Stimulated activated CD4-positive, alpha-beta T cell treated with anti-CD3 and anti-CD28 coated beads, Interleukin-15, amount 100 ng/mL, for 1 hour (primary cell): ENCODE data around the gene ZNF226.
"Not testable (repeated sequence)": the region's sequence is repeated elsewhere in the genome, so short reads cannot be mapped to it uniquely, and the experiment has no call there.

Experiments
- DNase-seq, 2 donors: peaks; one replicate each; pipeline ENCODE4 v3.0.0-alpha.2; 2020; ENCODE audit warnings: low read depth in 1 of 2, low spot score in 1 of 2

The ZNF226 gene

DNA sequence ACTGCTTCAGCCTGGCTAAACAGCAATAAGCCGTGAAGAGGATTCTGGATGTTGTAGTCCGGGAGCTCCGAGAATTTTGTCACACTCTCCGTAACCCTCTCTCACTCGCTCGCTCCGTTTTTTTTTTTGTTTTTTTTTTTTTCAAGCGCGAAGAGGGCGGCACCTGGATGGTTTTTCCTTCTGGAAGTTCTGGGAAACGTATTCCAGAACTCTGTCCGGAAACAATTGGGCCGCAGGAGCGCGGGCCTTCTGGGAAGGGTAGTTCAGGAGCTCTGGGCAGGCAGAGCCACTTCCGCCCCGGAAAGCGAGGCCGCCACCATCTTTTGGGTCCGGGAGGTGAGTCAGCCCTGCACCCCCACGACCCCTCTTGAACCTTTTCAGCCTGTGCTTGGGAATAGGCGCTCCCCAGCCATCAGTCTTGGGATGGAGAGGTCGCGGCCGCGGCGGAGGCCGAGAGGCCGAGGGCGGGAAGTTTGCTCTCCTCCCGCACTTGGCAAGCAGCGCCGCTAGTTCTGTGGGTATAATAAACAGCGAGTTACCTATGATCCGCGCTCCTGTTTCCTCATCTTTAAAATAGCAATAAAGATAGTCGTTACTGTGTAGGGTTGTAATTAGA, 47.5 kb downstream of the ZNF226 start, which contains the start of gene ZNF227:
ZNF227 (plus strand) TSS at position 283 of the 616 bp plus-strand sequence. CDS start 5,261 bp downstream, outside the sequence.
- DNase-seq = peak; percentile 56 to 67

DNA sequence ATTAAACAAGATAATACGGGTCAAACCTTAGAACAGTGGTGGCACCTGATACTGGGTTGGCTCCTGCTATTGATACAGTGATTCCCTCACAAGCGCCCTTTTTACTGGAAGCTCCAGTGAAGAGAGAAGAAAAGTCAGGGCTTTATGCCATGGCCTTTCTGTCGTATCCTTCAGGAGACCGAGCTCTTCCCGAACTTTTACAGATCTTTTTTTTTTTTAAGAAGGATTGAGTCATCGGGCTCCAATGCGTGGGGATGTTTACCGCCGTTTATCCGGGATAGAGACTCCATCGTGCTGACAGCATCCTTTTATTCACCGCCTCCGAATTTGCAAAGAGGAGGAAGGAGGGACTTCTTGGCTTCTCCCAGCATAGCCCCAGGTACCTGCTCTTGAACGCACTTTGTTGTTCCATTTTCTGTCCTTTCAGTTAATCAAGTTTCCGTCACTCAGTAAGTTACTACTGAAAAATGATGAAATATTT, 48.0 kb downstream of the ZNF226 start:
- DNase-seq = no peak

DNA sequence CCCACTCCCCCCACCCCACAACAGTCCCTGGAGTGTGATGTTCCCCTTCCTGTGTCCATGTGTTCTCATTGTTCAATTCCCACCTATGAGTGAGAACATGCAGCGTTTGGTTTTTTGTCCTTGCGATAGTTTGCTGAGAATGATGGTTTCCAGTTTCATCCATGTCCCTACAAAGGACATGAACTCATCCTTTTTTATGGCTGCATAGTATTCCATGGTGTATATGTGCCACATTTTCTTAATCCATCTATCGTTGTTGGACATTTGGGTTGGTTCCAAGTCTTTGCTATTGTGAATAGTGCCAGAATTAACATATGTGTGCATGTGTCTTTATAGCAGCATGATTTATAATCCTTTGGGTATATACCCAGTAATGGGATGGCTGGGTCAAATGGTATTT, 55.0 kb downstream of the ZNF226 start:
- not testable (repeated sequence) for DNase-seq

DNA sequence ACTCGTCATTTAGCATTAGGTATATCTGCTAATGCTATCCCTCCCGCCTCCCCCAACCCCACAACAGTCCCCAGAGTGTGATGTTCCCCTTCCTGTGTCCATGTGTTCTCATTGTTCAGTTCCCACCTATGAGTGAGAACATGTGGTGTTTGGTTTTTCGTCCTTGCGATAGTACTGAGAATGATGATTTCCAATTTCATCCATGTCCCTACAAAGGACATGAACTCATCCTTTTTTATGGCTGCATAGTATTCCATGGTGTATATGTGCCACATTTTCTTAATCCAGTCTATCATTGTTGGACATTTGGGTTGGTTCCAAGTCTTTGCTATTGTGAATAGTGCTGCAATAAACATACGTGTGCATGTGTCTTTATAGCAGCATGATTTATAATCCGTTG, 55.9 kb downstream of the ZNF226 start:
- DNase-seq = not testable (repeated sequence)

DNA sequence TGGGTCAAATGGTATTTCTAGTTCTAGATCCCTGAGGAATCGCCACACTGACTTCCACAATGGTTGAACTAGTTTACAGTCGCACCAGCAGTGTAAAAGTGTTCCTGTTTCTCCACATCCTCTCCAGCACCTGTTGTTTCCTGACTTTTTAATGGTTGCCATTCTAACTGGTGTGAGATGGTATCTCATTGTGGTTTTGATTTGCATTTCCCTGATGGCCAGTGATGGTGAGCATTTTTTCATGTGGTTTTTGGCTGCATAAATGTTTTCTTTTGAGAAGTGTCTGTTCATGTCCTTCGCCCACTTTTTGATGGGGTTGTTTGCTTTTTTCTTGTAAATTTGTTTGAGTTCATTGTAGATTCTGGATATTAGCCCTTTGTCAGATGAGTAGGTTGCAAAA, 56.4 kb downstream of the ZNF226 start:
- not testable (repeated sequence) for DNase-seq
